B cell (primary cell): Measurements from ENCODE around the gene DPCD. TPM values are rescaled to one million over a fixed set of nuclear protein-coding genes. Genes with fewer than 3 reads are reported as not detected.

Experiments used
- ATAC-seq: fragments of 200-7000 bp; cut with Tn5 transposase; one replicate; pipeline ENCODE4 v1.10.0; 2021; ENCODE audit warnings: low read depth, mild to moderate bottlenecking, moderate number of reproducible peaks, moderate library complexity
- CTCF ChIA-PET: fragments of 350-600 bp; sonication (Branson Sonifier 250); formaldehyde crosslinking; loops from one replicate; lab custom pipeline; 2021; ENCODE audit warnings: antibody characterized with exemption, inconsistent platforms; lab: Charles Lee
- POLR2A ChIA-PET: fragments of 350-600 bp; sonication (Branson Sonifier 250); formaldehyde crosslinking; loops from one replicate; lab custom pipeline; 2021; ENCODE audit warnings: antibody characterized with exemption; lab: Charles Lee
- DNase-seq: peaks from one replicate; pipeline ENCODE4 v3.0.0; 2013
- H2AFZ ChIP-seq: 2 replicates; pipeline ENCODE4 v1.6.1; 2012; ENCODE audit warnings: mild to moderate bottlenecking, low read depth, low read length; ENCODE audit not compliant: insufficient read depth, poor library complexity, severe bottlenecking
- H3K27ac ChIP-seq, 2 donors: 1 replicate in 1 of 2; 2 replicates in 1 of 2; pipeline ENCODE4 v1.5.1; 2012 to 2013; ENCODE audit warnings: low read length in 2 of 2, mild to moderate bottlenecking in 2 of 2, moderate library complexity in 1 of 2
- H3K27me3 ChIP-seq, 4 experiments: fragments of 200-600 bp in 1 of 4; sonication (generic) in 1 of 4; replicated peaks in 1 of 4; 1 replicate in 2 of 4; 2 replicates in 2 of 4; pipeline versions ENCODE4 v1.6.1 to v1.7.0; 2013 to 2016; ENCODE audit warnings: low read length in 3 of 4, mild to moderate bottlenecking in 2 of 4, mixed read lengths in 1 of 4, moderate library complexity in 1 of 4; ENCODE audit not compliant: insufficient read depth in 4 of 4, control insufficient read depth in 3 of 4; ENCODE audit errors: control extremely low read depth in 1 of 4
- H3K36me3 ChIP-seq, 2 experiments: replicated peaks in 1 of 2; 1 replicate in 1 of 2; 2 replicates in 1 of 2; pipeline versions ENCODE4 v1.6.1 to v1.7.1; 2013; ENCODE audit warnings: low read length in 1 of 2; ENCODE audit not compliant: insufficient read depth in 2 of 2, control insufficient read depth in 1 of 2; ENCODE audit errors: control extremely low read depth in 1 of 2, extremely low read depth in 1 of 2
- H3K4me1 ChIP-seq, 2 donors: fragments of 200-600 bp in 1 of 2; sonication (generic) in 1 of 2; 1 replicate in 1 of 2; 2 replicates in 1 of 2; pipeline versions ENCODE4 v1.5.1 to v1.6.1; 2013 to 2017; ENCODE audit warnings: low read length in 2 of 2; ENCODE audit not compliant: control insufficient read depth in 2 of 2, insufficient read depth in 2 of 2
- H3K4me2 ChIP-seq: replicated peaks from 2 replicates; pipeline ENCODE3; 2012; ENCODE audit warnings: mild to moderate bottlenecking, low read depth, low read length; ENCODE audit not compliant: poor library complexity, severe bottlenecking
- H3K4me3 ChIP-seq, 5 experiments: fragments of 200-600 bp in 1 of 5; sonication (generic) in 1 of 5; 1 replicate in 3 of 5; 2 replicates in 2 of 5; pipeline versions ENCODE4 v1.5.1 to v1.7.0; 2011 to 2016; ENCODE audit warnings: low read length in 4 of 5, mild to moderate bottlenecking in 4 of 5, low read depth in 2 of 5, control low read depth in 1 of 5, moderate library complexity in 1 of 5; ENCODE audit not compliant: insufficient read depth in 1 of 5; ENCODE audit errors: control extremely low read depth in 1 of 5, extremely low read depth in 1 of 5
- H3K79me2 ChIP-seq: fragments of 200-600 bp; sonication (generic); one replicate; pipeline ENCODE4 v1.6.0; 2016; ENCODE audit warnings: low read length; ENCODE audit not compliant: control insufficient read depth, insufficient read depth
- H3K9ac ChIP-seq: fragments of 200-600 bp; sonication (generic); 2 replicates; pipeline ENCODE4 v1.6.1; 2017; ENCODE audit warnings: mild to moderate bottlenecking, low read length, moderate library complexity
- H3K9me3 ChIP-seq, 3 donors: one replicate each; pipeline versions ENCODE4 v1.6.1 to v1.7.1; 2013; ENCODE audit warnings: low read length in 2 of 3; ENCODE audit not compliant: control insufficient read depth in 2 of 3, insufficient read depth in 1 of 3; ENCODE audit errors: control extremely low read depth in 1 of 3
- H4K20me1 ChIP-seq: 2 replicates; pipeline ENCODE4 v1.6.0; 2012; ENCODE audit warnings: mild to moderate bottlenecking, low read length; ENCODE audit not compliant: insufficient read depth, control insufficient read depth, poor library complexity, severe bottlenecking
- H3K27ac Mint-ChIP-seq: one replicate; pipeline ENCODE4 v1.8.0; 2021; ENCODE audit warnings: mixed read lengths
- H3K27me3 Mint-ChIP-seq: one replicate; pipeline ENCODE4 v1.8.0; 2021; ENCODE audit warnings: mixed read lengths
- H3K4me1 Mint-ChIP-seq: one replicate; pipeline ENCODE4 v1.8.0; 2021; ENCODE audit warnings: mixed read lengths
- H3K4me3 Mint-ChIP-seq: one replicate; pipeline ENCODE4 v1.8.0; 2021; ENCODE audit warnings: mixed read lengths
- H3K9me3 Mint-ChIP-seq: one replicate; pipeline ENCODE4 v1.8.0; 2022; ENCODE audit warnings: mixed read lengths; ENCODE audit not compliant: insufficient read depth
- CTCF ChIP-seq: fragments of 200-600 bp; IDR thresholded peaks from one replicate; pipeline ENCODE4 v1.8.0; 2022; ENCODE audit warnings: antibody characterized with exemption, mild to moderate bottlenecking
- EZH2 ChIP-seq: IDR thresholded peaks from 2 replicates; pipeline ENCODE4 v1.6.1; 2012; ENCODE audit warnings: borderline replicate concordance, low read depth, mild to moderate bottlenecking, moderate library complexity, low read length; ENCODE audit not compliant: insufficient read depth, poor library complexity, severe bottlenecking
- WGBS: methylation state at CpG from one replicate; pipeline ENCODE4 v1.1.5; 2013; ENCODE audit warnings: missing lambda C conversion rate; ENCODE audit not compliant: insufficient coverage; 5-methylcytosine and 5-hydroxymethylcytosine counted together
- intact Hi-C: fragments of 100-400 bp; cut with micrococcal nuclease; formaldehyde crosslinking; loops from one replicate; pipeline ENCODE4 v1.10.0; 2022
- polyA plus RNA-seq: library from polyadenylated mRNA; depleted of rRNA; stranded (reverse); fragments of >200 nt; gene quantifications from 2 replicates; pipeline ENCODE4 v1.2.3, GENCODE V29; 2012
- total RNA-seq, 2 donors: library from RNA; stranded (reverse); fragments of 120-200 nt in 1 of 2; gene quantifications; 1 replicate in 1 of 2; 2 replicates in 1 of 2; pipeline versions ENCODE4 v1.2.3 to v1.2.4, GENCODE V29; 2013 to 2022

The DPCD gene
- total and polyA plus RNA-seq, 2 donors (not counting 1 experiment from before 2014, with no cell fraction given), result 0.88 to 2.2 TPM

- peaks cover 0 to 17% (median 0%) of the 10 kb centered on the region in 3 donors for H3K9me3 ChIP-seq
- Mint-ChIP-seq H3K9me3 (no peaks in the 10 kb centered on the region), H3K27ac (no peak overlapping the region), H3K27me3 (peaks cover 34% of the 10 kb centered on the region), H3K4me1 (peaks cover 17% of the 10 kb centered on the region), H3K4me3 (peak overlapping the region; percentile 73)
- H3K9ac ChIP-seq, result peak overlapping the region; percentile 69
- peaks cover 21 to 28% of the 10 kb centered on the region in 2 donors for H3K4me1 ChIP-seq
- DNase-seq (peak; percentile 24), ATAC-seq (no peak)
- intact Hi-C loops, result loop anchor here (1.0 to 5.0 kb wide), 4 partner anchors 17 to 473 kb away; no protein-coding TSS in a partner anchor
- H3K79me2 ChIP-seq, result no peaks in the 10 kb centered on the region
- H3K27ac ChIP-seq, result no peak overlapping the region
- ChIA-PET CTCF (interaction anchor here (0.8 to 5.2 kb wide), 21 partner anchors 9 to 475 kb away, joined by 3 to 47 read pairs (median 4); partner anchors contain the start of genes DPCD and POLL), POLR2A (interaction anchor here (1.5 kb wide), 1 partner anchor 17 kb away, joined by 3 read pairs; no protein-coding TSS in a partner anchor)
- peak overlapping the region; percentile 86 for H3K4me2 ChIP-seq
- WGBS, result 12% methylated on average over 30 of the region's 37 CpGs
- peak overlapping the region in 4 of 5 experiments; percentile 49 to 69 (median 64) for H3K4me3 ChIP-seq
- peak; percentile 41 for TF ChIP-seq CTCF
- TF ChIP-seq EZH2, result no peak
- H2AFZ ChIP-seq, result peak overlapping the region; percentile 76
- H3K36me3 ChIP-seq, result no peaks in the 10 kb centered on the region
- H3K27me3 ChIP-seq, result peaks cover 0 to 42% (median 31%) of the 10 kb centered on the region in 4 experiments
- H4K20me1 ChIP-seq, result no peaks in the 10 kb centered on the region
Observed at GRCh38 chr10:101570428-101571270, 17.5 kb upstream of the DPCD start.
